HG02798 (cell line): ENCODE measurements around the gene AK5.
"Not testable (repeated sequence)": the region's sequence is repeated elsewhere in the genome, so short reads cannot be mapped to it uniquely, and the experiment has no call there.

ENCODE experiments used
- ATAC-seq: cut with Tn5 transposase; IDR thresholded peaks from one replicate; pipeline ENCODE4 v1.9.1; 2021; ENCODE audit warnings: mild to moderate bottlenecking; ENCODE audit not compliant: unreplicated experiment, poor library complexity

The AK5 gene

DNA sequence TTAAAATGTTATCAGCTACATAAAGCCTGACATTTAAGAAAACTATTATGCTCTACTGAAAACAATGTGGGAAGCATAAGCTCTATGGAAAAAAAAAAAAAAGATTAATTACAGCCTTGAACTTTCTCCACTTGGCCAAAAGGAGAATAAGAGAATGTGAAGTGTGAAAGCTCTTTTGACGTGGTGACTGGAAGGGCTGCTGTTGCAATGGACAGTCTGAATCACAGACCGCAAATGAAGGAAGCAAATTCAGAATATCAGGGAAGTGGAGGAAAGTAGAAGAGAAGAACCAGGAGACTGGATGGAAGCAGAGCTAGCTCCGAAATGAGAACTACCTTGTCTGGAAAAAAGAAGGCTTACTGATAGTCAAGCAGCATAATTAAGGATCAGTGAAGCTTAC lies 106.8 kb downstream of the AK5 start:
- ATAC-seq, result no peak

DNA sequence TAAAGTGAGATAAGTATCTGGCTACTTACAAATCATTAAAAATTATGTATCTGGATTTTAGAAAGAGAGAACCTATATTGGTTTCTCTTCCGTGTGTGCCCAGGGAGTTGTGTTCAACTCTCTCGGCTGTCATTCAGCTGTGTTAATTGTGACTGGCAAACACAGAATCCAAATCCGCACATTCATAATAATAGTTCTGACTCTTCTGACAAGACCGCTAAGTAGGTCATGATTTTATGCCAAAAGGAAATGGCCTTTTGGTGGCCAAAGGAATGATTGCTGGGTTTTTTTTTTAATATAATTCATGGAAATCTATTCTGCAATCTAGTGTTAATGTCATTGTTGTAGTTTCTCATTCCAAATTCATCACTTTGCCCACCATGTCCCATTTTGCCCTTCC lies 110.7 kb downstream of the AK5 start:
- ATAC-seq, result no peak

DNA sequence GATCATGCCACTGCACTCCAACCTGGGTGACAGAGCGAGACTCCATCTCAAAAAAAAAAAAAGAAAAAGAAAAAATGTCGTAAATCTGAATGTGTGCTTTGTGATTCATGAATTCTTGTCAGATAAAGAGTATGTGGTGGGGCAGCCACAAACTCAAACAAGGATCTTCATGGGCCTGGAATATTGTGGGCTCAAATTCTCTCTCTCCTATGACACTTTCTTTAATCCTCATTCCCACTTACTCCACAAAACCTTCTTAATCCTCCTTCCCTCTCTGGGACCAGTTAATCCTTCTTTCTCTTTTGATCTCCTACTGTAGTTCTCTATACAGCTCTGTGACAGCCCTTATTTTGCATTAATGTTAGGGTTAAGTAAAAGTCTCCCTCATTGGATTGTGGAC lies 112.3 kb downstream of the AK5 start:
- ATAC-seq, result no peak

DNA sequence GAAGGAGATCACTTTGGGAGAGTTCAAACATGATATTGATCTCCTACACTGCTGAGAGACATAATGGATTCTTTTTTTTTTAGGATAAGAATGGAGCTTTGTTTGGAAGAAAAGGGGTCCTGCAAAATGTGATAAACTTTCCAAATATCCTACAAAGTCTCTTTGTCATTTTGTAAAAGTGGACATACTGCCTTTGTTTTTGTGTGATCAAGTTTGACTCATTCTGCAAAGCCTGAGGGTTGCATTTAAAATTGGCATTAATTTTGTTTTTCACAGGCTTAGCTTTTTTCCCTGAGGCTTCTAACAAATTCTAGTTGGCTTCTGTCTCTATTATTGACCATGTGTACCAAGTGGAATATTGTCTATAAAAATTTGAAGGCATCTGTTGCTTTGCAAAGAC lies 113.2 kb downstream of the AK5 start:
- no peak for ATAC-seq

DNA sequence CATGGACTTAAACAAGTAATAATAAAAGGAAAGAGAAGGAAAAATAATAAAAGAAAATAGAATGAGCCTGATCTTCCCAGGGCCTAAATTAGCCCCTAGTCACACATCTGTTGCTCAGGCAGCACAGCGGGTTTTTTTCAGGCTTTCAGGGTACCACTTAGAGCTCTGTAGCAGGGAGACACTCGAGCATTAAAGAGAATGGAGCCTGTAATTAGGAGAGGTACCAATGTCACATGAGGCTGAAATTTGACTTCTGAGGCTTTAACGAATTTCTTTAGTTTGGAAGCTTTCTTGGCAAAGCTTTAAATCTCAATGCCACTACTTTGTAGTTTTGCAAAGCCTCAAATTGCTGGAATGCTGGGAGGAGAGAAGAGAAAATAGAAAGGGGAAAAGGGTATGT lies 116.3 kb downstream of the AK5 start:
- ATAC-seq, result no peak

DNA sequence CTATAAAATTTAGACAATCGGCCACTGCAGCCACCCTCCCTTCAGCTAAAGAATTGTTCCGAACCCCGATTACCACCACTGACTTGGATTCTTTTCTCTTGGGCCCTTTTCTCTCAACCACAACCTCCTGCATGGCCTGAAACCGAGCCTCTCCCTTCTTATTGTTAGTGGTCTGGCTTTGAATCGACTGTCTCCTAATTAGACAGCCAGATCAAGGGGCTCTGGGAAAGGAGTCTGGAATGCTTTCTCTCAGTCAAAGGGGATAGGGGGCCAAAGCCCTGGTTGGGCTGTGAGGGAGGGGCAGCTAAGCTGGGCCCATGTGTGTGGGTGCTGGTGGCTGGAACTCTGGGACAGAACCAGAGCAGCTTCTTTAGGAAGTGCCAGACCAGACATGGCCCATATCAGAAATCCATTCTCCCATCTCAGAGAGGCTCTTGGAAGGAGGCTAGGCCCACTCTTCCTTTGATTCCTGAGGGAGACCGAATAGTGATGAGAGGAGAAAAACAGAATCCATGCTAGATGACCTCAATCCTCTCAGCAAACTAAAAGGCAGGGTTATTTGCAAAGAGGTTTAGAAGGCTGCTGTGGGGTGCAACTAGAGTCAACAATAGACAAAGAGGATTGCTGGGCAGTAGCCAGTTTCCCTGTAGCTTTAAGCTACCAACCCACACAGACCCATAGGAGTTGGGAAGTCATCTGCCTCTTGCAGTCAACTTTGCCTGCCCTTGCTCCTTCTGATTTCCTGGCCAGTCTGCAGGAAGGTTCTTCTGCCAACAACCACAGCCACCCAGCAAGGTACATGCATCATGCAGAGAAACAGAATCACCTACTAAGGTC lies 117.6 kb downstream of the AK5 start:
- no peak for ATAC-seq

DNA sequence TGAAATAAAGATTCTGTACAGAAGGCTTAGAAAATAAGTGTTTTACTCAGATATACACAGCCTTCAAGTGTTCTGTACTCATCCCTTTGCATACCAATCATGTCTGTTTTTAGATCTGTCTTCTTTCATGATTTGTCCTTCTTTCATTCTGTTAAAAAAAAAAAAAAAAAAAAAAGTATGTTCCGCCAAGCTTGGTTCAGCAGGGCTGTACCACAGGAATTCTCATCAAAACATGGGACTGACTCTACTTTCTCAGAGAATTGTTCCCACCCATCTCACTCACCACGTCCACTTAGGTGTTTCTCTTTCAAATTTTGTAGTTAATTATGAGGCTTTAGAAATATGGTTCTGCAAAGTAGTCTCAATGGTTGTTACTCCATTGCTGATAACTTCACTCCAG lies 119.0 kb downstream of the AK5 start:
- no peak for ATAC-seq

DNA sequence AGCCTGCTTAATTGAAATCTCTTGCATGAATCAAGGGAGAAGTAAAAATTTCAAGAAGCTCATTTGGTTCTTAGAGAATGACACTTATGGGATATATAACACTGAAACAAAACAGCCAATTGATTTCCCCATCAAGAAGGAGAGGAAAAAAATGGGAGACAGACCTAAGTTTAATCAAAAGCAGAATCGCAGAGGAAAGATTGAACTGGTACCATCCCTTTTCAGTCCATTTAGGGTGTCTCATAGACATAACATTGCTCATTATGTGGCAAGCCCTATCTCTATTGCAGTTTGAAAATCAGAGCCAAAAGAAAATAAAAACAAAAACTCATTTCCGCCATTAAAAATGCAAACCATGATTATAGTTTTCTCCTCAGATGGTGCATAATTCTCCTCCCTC lies 119.6 kb downstream of the AK5 start:
- ATAC-seq, result no peak

DNA sequence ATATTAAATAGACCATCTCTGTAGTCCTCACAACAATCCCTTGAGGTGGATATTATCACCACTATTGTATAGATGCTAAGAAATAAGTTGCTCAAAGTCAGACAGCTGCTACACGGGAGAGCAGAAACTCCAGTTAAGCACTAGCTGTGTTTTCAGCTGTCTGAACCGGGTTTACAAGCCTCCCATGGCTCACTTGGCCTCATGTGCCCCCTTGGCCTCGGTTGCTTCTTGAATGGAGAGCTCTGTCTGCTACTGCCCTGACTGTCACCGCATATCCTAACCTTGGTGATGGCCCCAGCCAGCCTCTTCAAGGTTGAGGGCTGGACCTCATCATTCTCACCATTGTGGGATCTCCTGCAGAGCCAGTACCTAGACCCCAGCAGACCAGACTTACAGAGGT lies 123.4 kb downstream of the AK5 start:
- ATAC-seq, result no peak

DNA sequence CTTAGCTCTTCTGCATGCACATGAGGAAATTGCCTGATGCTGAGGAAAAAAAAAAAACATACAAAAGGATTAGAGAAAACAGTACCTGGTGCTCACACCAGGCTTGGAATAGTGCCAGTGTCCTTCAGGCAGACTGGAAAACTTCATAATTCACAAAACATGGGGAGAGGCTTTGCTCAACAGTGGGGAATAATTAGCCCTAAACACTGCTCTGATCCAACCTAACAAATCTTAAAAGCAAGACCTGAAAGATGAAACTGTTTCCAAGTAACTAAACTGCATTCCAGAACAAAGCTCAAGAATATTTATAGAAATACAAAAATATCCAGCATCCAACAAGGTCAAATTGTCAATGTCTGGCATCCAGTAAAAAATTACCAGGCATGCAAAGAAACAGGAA lies 124.8 kb downstream of the AK5 start:
- no peak for ATAC-seq

DNA sequence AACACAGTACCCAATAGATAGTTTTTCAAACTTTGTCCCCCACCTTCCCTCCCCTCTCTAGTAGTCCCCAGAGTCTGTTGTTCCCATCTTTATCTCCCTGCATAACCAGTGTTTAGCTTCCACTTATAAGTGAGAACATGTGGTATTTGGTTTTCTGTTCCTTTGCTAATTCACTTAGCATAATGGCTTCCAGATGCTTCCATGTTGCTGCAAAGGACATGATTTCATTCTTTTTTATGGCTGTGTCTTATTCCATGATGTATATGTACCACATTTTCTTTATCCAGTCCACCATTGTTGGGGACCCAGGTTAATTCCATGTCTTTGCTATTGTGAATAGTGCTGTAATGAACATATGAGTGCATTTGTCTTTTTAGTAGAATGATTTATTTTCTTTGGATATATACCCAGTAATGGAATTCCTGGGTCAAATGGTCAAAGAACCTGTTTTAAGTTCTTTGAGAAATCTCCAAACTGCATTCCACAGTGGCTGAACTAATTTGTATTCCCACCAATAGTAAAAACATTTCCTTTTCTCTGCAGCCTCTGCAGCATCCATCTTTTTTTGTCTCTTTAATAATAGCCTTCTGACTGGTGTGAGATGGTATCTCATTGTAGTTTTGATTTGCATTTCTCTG lies 126.0 kb downstream of the AK5 start:
- no peak for ATAC-seq

DNA sequence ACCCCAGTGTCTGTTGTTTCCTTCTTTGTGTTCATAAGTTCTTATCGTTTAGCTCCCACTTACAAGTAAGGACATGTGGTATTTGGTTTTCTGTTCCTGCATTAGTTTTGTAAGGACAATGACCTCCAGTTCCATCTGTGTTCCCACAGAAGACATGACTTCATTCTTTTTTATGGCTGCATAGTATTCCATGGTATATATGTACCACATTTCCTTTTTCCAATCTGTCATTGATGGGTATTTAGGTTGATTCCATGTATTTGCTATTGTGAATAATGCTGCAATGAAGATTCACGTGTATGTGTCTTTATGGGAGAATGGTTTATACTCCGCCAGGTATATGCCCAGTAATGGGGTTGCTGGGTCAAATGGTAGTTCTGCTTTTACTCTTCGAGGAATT lies 127.1 kb downstream of the AK5 start:
- ATAC-seq, result not testable (repeated sequence)

DNA sequence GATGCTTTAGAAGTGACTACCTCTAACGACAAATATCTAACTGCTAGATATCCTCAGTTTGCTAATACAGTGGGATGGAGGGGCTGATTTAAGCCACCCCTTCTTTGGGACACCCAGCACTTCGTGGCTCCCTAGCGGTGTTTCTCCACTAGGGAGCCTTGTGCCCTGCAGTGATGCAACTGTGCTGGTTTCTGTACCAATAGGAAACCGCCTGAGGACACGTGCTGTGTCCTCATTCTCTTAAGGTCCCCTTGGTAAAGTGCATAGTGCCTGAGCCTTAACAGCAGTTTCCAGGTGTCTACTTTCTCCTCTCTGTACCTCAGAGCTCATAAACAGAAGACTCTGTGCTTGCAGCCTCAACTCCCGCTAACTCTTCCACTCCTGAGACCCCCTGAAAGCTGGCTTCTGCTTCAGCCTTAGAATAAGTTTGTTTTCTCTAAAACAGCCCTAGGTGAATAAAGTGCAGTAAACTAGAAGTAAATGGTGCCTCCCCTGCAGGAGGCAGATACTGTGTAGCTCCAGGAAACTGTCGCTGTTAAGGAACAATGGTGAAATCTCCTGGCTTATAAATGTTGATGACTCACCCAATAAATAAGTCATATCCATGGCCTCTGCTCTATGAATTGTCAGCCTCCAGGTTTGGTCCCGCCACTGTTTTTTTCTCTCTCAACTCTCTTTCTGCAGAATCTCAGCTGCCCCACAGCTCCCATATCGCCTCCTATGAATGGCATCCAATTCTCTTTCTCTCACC lies 130.4 kb downstream of the AK5 start:
- ATAC-seq, result no peak

DNA sequence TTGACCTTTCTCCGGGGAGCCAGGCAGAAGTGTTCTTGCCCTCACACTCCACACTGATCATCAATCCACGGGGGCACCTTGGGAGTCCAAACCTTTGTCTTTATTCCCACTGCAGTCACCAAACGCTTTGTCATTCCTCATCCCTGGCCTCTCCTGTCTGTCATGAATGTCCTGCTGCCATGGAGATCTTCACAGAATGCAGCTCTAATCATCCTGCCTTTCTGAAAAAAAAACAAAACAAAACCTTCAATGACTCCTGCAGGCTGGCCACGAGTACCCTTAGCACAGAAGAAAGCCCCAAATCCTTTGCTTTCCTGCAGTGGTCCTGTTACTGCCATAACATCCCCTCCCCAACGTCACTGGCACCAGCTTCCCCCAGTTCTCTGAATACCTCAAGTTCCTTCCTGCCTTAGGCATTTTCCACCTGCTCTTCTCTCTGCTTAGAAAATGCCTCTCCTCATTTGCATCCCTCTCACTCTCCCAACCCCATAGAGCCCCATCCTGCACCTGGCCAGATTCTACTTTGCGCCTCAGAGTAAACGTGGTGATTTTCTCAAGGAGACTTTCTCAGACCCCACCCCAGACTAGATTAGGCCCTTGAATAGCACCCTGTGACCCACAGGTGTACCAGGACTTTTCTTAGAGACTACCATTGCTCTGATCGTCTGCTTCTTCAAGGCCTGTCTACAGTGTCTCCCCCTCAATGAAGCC lies 131.2 kb downstream of the AK5 start:
- peak; percentile 47 for ATAC-seq

DNA sequence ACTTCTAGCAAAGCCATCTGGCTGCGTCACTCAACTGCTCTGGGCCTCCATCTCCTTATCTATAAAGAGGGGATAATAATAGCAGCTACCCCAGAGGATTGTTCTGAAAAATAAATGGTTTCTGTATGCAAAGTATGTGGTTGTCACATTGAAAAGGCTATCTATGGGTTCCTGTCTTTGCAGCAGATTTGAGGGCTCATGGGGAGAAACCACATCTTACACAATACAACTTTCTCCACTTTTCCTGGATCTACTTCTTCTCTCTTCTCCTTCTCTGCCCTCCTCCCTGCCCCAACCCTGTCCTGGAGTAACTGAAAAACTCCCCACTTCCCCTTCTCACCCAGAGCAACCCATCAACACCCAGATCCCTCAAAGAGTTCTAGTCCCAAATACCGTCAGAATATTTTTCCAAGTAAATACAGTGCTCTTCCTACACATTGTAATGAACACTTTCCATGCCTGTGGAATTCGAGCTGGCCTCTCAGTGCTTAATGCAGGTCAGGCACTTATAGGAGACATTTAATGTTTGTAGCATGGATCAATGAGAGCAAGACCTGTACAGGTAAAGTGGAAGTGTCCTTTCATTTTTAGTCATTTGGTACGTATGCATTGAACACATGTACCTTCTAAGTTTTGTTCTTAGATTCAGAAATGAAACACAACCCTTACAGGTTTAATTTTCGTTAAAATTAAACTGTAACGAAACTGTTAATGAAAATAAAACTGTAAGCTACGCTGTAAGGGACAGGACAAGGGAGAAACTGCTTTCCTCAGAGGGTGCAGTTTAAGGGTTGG lies 131.9 kb downstream of the AK5 start:
- peak; percentile 85 for ATAC-seq

DNA sequence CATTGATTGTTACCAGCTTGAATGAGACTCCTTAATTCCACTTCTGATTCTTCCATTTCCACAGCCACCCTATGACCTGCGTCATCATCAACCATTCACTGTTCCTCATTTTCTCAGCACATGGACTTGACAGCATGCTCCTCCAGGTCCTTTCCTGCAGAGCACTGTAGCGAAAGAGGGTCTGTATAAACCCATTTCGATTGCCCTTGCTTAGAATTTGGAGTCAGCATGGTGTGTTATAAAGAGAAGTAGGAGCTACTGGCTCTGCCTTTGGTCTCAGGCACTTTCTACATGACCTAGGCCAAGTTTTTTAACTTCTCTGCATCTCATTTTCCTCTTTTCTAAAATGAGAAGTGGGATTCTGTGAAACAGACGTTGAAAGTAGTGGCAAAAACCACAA lies 133.8 kb downstream of the AK5 start:
- no peak for ATAC-seq

DNA sequence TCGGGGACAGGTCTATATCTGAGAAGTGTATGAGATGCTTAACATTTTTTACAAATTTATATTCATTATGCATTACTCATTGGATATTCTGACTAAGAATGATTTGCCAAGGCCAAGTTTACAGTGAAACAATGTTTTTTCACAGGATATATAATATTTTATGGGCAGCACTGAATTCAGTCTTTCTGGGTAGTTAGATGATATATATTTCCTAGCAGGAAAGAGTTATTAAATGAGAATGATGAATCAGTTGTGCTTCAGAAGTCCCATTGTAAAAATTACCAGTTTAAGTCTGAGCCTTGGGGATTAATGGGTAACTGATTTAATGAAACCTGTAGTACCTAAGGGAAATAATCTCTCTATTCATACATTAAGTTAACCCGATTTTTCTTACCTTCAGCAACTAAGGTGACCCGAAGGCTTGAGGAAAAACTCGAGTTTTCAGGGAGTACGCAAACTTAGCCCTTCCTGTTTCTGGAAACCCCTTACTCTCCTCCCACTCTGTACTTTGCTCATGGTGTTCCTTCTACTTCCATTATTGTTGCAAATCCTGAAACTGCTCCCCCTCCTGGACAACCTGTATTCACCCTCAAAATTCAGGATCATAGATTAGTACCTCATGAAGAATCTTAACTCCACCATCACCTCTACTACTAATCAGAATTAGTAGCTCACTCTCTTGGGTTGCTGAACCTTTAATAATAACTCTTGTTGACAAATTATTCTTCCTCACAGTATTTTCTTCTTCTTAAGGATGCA lies 135.1 kb downstream of the AK5 start:
- no peak for ATAC-seq

DNA sequence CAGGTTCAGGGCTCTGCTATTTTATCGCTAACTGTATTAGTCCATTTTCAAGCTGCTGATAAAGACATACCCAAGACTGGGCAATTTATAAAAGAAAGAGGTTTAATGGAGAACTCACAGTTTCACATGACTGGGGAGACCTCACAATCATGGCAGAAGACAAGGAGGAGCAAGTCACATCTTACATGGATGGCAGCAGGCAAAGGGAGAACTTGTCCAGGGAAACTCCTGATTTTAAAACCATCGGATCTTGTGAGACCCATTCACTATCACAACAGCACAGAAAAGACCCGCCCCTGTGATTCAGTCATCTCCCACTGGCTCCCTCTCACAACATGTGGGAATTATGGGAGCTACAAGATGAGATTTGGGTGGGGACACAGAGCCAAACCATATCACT lies 136.2 kb downstream of the AK5 start:
- ATAC-seq, result not testable (repeated sequence)

DNA sequence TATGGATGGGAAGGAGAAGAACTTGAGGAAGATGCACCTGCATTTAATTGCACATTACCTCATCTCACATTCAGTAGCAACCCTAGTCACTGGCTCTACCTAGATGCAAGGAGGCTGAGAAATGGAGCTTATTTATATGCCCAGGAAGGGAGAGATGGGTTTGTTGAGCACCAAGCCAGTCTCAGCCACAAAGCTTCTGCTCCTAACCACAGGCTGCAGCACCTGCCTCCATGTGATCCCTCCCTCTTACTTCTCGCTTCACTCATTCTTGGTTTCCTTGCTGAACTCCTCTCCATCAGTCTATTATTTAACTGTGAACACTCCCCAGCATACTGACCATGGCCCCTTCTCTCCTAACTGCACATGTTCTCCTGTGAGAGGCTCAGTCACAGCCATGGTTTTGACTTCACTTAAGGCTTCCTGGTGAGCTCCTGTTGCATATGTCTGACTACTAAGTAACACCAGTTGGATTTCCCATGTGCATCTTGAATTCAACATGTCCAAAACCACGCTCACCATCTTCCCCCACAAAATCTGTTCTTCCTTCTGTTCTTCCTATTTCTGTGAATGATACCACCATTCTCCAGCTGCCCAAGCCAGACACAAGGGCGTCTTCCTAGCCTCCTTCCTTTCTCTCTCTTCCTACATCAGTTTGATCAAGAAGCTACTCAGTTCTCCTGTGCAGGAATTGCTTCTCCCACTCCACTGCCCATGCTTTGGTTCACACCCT lies 139.8 kb downstream of the AK5 start:
- peak; percentile 57 for ATAC-seq
